ENCODE data around the gene MYLK. TPM values are rescaled to one million over a fixed set of nuclear protein-coding genes. Genes with fewer than 3 reads are reported as not detected.
A peak's percentile ranks its signal among the peaks of the same experiment; 100 is the strongest.

The MYLK gene
- polyA plus RNA-seq, 3 donors: 0.35 to 1.3 (median 0.51) TPM

GRCh38 chr3:123876858-123877257 lies 7.3 kb downstream of the MYLK start:
- Mint-ChIP-seq H3K9me3 (no peaks in the 10 kb centered on the region), H3K27me3 (ENCODE audit: low read depth in 3 of 3) (peaks cover 2 to 9% (median 7%) of the 10 kb centered on the region in 3 donors), H3K4me1 (no peaks in the 10 kb centered on the region), H3K36me3 (no peaks in the 10 kb centered on the region), H3K27ac (no peak overlapping the region), H3K4me3 (no peak overlapping the region)
- H3K4me3 ChIP-seq (replicated peaks in 1 of 3; ENCODE audit: low read depth in 2 of 3, low read length in 3 of 3): no peak overlapping the region
- H3K4me2 ChIP-seq (replicated peaks; ENCODE audit: extremely low read depth, low read length, poor library complexity, severe bottlenecking): no peak overlapping the region
- no peaks in the 10 kb centered on the region for H3K4me1 ChIP-seq (ENCODE audit: control insufficient read depth in 1 of 2, insufficient read depth in 2 of 2, low read length in 2 of 2)
- no peak overlapping the region for H3K27ac ChIP-seq (ENCODE audit: low read depth in 1 of 2, low read length in 2 of 2)
- H2AFZ ChIP-seq (ENCODE audit: insufficient read depth, low read depth, low read length, poor library complexity, severe bottlenecking): no peak overlapping the region
- no peaks in the 10 kb centered on the region for H3K79me2 ChIP-seq (ENCODE audit: insufficient read depth, low read length)
- no peaks in the 10 kb centered on the region for H4K20me1 ChIP-seq (ENCODE audit: insufficient read depth, low read length)
- TF ChIP-seq, protein P1, sequence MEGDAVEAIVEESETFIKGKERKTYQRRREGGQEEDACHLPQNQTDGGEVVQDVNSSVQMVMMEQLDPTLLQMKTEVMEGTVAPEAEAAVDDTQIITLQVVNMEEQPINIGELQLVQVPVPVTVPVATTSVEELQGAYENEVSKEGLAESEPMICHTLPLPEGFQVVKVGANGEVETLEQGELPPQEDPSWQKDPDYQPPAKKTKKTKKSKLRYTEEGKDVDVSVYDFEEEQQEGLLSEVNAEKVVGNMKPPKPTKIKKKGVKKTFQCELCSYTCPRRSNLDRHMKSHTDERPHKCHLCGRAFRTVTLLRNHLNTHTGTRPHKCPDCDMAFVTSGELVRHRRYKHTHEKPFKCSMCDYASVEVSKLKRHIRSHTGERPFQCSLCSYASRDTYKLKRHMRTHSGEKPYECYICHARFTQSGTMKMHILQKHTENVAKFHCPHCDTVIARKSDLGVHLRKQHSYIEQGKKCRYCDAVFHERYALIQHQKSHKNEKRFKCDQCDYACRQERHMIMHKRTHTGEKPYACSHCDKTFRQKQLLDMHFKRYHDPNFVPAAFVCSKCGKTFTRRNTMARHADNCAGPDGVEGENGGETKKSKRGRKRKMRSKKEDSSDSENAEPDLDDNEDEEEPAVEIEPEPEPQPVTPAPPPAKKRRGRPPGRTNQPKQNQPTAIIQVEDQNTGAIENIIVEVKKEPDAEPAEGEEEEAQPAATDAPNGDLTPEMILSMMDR (IDR thresholded peaks at IDR 0.05): peak; percentile 31
- H3K9me3 ChIP-seq (replicated peaks in 1 of 2; ENCODE audit: control insufficient read depth in 1 of 2, insufficient read depth in 1 of 2, low read length in 2 of 2): no peaks in the 10 kb centered on the region
- peaks cover 0 to 2% of the 10 kb centered on the region in 2 donors for H3K27me3 ChIP-seq (ENCODE audit: control insufficient read depth in 2 of 2, insufficient read depth in 2 of 2, low read length in 2 of 2)
- intact Hi-C loops (cut with micrococcal nuclease): no loop called here
- H3K36me3 ChIP-seq (replicated peaks in 1 of 2; ENCODE audit: control insufficient read depth in 1 of 2, insufficient read depth in 2 of 2, low read length in 2 of 2): no peaks in the 10 kb centered on the region
- DNase-seq: no peak
- H3K9ac ChIP-seq (ENCODE audit: insufficient read depth, low read length, poor library complexity, severe bottlenecking): no peak overlapping the region

GRCh38 chr3:123872621-123873020 lies 11.5 kb downstream of the MYLK start:
- Histone ChIP-seq H3K27me3 (ENCODE audit: control insufficient read depth in 2 of 2, insufficient read depth in 2 of 2, low read length in 2 of 2) (no peaks in the 10 kb centered on the region), H3K79me2 (ENCODE audit: insufficient read depth, low read length) (no peaks in the 10 kb centered on the region), H3K9me3 (replicated peaks in 1 of 2; ENCODE audit: control insufficient read depth in 1 of 2, insufficient read depth in 1 of 2, low read length in 2 of 2) (no peaks in the 10 kb centered on the region), H3K4me1 (ENCODE audit: control insufficient read depth in 1 of 2, insufficient read depth in 2 of 2, low read length in 2 of 2) (no peaks in the 10 kb centered on the region), H3K36me3 (replicated peaks in 1 of 2; ENCODE audit: control insufficient read depth in 1 of 2, insufficient read depth in 2 of 2, low read length in 2 of 2) (no peaks in the 10 kb centered on the region), H2AFZ (ENCODE audit: insufficient read depth, low read depth, low read length, poor library complexity, severe bottlenecking) (no peak overlapping the region), H3K27ac (ENCODE audit: low read depth in 1 of 2, low read length in 2 of 2) (no peak overlapping the region), H4K20me1 (ENCODE audit: insufficient read depth, low read length) (no peaks in the 10 kb centered on the region), H3K4me2 (replicated peaks; ENCODE audit: extremely low read depth, low read length, poor library complexity, severe bottlenecking) (no peak overlapping the region), H3K9ac (ENCODE audit: insufficient read depth, low read length, poor library complexity, severe bottlenecking) (no peak overlapping the region), H3K4me3 (replicated peaks in 1 of 3; ENCODE audit: low read depth in 2 of 3, low read length in 3 of 3) (no peak overlapping the region)
- H3K4me1 Mint-ChIP-seq: no peaks in the 10 kb centered on the region
- H3K27ac Mint-ChIP-seq: no peak overlapping the region
- TF ChIP-seq, protein P1 (IDR thresholded peaks at IDR 0.05): no peak
- no peak for DNase-seq
- intact Hi-C loops (cut with micrococcal nuclease): no loop called here
- no peak overlapping the region for H3K4me3 Mint-ChIP-seq
- WGBS (ENCODE audit: insufficient coverage): no CpG with 5 or more reads among the region's 1 CpG
- H3K9me3 Mint-ChIP-seq: peaks cover 0 to 4% (median 0%) of the 10 kb centered on the region in 7 donors
- peaks cover 0 to 4% (median 3%) of the 10 kb centered on the region in 3 donors for H3K27me3 Mint-ChIP-seq (ENCODE audit: low read depth in 3 of 3)
- no peaks in the 10 kb centered on the region for H3K36me3 Mint-ChIP-seq

Data from CD14-positive monocyte (primary cell).